DND-41 (cell line): ENCODE data around the gene JPH3.

Source experiments
- CTCF ChIP-seq: IDR thresholded peaks from 2 replicates; pipeline ENCODE4 v1.5.1; 2012; ENCODE audit warnings: borderline replicate concordance, low read length, moderate library complexity, mild to moderate bottlenecking; ENCODE audit not compliant: poor library complexity, severe bottlenecking; ENCODE audit errors: extremely low read depth
- EZH2 ChIP-seq: IDR thresholded peaks from 3 replicates; pipeline ENCODE4 v1.6.1; 2012; ENCODE audit warnings: borderline replicate concordance, low read depth, mild to moderate bottlenecking, moderate library complexity, low read length, inconsistent platforms; ENCODE audit not compliant: severe bottlenecking

DNA sequence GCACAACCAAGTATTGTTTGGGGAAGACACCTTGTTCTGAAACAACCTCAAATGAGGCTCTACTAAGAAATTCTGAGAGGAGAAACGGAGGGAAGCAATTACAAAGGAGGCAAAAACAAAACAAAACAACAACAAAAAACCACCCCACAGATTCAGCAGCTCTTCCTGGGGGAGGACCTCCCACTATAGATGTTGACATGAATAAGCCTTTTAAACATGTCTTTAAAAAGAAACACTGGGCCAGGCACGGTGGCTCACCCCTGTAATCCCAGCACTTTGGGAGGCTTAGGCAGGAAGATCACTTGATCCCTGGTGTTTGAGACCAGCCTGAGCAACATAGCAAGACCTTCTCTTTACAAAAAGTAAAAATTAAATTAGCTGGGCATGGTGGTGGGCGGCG lies 22.6 kb upstream of the JPH3 start:
- TF ChIP-seq CTCF: no peak
- TF ChIP-seq EZH2: no peak
